NCI-H2196 (cell line): ENCODE results near the gene EMC6.

Experiments used
- DNase-seq: peaks from one replicate; lab custom pipeline; 2025; ENCODE audit not compliant: unreplicated experiment; lab: John Stamatoyannopoulos, UW

Gene EMC6

GRCh38 chr17:3668279-3669084 is at the start of gene EMC6, which contains the start of gene TAX1BP3:
Gene EMC6 (plus strand): TSS chr17:3668812. CDS start chr17:3669147, 335 bp downstream.
Gene TAX1BP3 (minus strand): TSS chr17:3668578. CDS start chr17:3668526, 52 bp downstream.
- DNase-seq: peak; percentile 92

GRCh38 chr17:3621146-3621720 is 47.4 kb upstream of the EMC6 start:
- no peak for DNase-seq

- no peak for DNase-seq
Measured at GRCh38 chr17:3622977-3623594, 45.5 kb upstream of the EMC6 start.

DNA sequence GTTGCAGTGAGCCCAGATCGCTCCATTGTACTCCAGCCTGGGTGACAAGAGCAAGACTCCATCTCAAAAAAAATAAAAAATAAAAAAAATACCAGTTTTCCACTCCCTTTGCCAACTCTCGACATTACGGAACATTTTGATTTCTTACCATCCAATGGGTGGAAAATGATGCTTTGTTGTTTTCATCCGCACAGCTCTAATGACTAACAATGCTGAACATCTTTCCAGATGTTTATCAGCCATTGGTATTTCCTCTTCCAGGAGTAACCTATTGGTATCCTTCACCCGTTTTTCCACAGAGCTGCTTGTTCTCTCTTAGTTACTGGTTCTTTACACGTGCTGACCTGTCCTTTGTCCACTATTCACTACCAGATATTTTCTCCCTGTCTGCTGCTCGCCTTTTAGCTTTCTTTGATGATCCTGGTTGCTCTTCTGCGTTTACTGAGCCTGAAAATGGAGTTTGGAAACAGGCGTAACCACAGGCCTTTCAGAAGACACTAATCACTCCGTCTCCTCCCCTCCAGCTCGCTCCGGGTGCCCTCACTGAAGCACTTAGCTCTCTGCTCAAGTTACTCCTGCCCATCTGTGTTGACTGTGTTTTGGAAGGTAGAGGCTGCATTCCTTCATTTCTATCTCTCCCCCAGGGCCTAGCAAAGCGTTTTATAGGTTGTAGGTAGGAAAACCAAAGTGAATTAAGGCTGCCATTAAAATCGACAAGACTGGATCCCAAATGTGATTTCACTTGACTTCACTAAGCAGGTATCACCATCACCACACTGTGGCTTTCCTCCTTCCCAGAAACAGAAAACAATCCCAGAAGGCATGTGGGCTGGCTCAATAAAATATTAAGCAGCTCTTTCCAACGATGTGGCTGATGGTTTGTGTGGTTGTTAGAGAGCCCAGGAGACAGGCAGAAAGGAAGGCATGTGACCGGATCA is 41.5 kb upstream of the EMC6 start:
- DNase-seq: no peak

GRCh38 chr17:3627769-3628167 is 40.8 kb upstream of the EMC6 start:
- DNase-seq: no peak

- DNase-seq: no peak
Measured at GRCh38 chr17:3630781-3631180, 37.8 kb upstream of the EMC6 start.

DNA sequence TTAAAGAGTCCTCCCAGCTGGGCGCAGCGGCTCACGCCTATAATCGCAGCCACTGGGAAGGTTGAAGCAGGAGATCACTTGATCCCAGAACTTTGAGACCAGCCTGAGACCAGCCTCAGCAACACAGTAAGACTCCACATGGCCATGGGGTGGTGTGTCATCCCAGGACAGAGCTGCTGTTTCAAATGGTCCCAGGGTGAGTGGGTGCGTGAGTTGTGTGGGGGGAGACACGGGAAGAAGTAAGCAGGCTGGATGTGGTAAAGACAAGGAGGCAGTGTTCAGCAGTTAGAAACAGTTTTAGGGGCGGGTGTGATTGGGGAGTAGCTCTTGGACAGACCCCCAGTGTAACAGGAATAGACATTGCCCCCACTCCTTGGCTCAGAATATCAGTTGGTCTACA is 36.3 kb upstream of the EMC6 start:
- no peak for DNase-seq

GRCh38 chr17:3635474-3636153 is 33.0 kb upstream of the EMC6 start:
- no peak for DNase-seq

GRCh38 chr17:3636154-3636907 is 32.3 kb upstream of the EMC6 start, which contains the start of the genes CTNS and SHPK:
Gene CTNS (plus strand): TSS chr17:3636760. CDS start chr17:3640207, 3,447 bp downstream.
Gene SHPK (minus strand): TSS chr17:3636250. CDS start chr17:3636219, 31 bp downstream.
- DNase-seq: peak; percentile 82

- DNase-seq: no peak
Measured at GRCh38 chr17:3636908-3637373, 31.7 kb upstream of the EMC6 start.

GRCh38 chr17:3639981-3640596 is 28.5 kb upstream of the EMC6 start:
- DNase-seq: peak; percentile 5

- DNase-seq: no peak
Measured at GRCh38 chr17:3641014-3641413, 27.6 kb upstream of the EMC6 start.

GRCh38 chr17:3641717-3642486 is 26.7 kb upstream of the EMC6 start:
- DNase-seq: no peak

DNA sequence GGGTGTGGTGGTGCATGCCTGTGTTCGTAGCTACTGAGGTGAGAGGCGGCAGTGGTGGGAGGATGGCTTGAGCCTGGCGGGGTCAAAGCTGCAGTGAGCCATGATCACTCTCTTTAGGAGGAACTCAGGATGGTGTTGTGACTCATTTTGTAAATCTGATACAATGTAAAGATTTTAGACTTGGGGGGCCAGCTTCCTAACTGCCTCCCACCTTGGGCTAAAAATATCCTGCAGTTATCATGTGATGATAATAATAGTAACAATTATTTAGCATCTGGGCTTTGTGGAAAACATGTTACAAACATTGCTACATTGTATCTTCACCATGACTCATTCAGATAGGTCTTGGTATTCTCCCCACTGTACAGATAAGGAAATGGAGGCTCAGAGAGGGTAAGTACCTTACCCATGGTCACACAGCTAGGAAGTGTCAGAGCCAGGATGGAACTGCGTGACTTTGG is 24.7 kb upstream of the EMC6 start:
- DNase-seq: no peak

GRCh38 chr17:3645310-3645709 is 23.3 kb upstream of the EMC6 start:
- no peak for DNase-seq

GRCh38 chr17:3647251-3647650 is 21.4 kb upstream of the EMC6 start:
- DNase-seq: no peak

GRCh38 chr17:3647769-3648555 is 20.6 kb upstream of the EMC6 start:
- peak; percentile 21 for DNase-seq
